Pancreas (tissue), 10 donors: ENCODE measurements around the gene POLR2B. TPM values are rescaled to one million over a fixed set of nuclear protein-coding genes. Genes with fewer than 3 reads are reported as not detected.

Source experiments
- ATAC-seq, 4 donors: fragments of 200-7000 bp; cut with Tn5 transposase; one replicate each; pipeline versions ENCODE4 v1.8.0 to v1.9.1; 2020; ENCODE audit warnings: mild to moderate bottlenecking in 4 of 4, moderate library complexity in 4 of 4
- DNase-seq, 6 donors: peaks; one replicate each; pipeline ENCODE4 v3.0.0-alpha.2; 2020
- FAIRE-seq: peaks from 2 replicates; lab custom pipeline; 2012; peaks lifted over from hg19 to GRCh38; lab: Jason Lieb, UNC
- H3K27ac ChIP-seq, 4 donors: fragments of 200-600 bp; sonication (generic); 1 replicate in 3 of 4; 2 replicates in 1 of 4; pipeline versions ENCODE4 v1.5.0 to v1.8.0; 2020
- H3K27me3 ChIP-seq, 4 donors: fragments of 200-600 bp; one replicate each; pipeline ENCODE4 v1.8.0; 2021
- H3K36me3 ChIP-seq, 3 donors: fragments of 200-600 bp; sonication (generic) in 1 of 3; one replicate each; pipeline versions ENCODE4 v1.5.0 to v1.8.0; 2020 to 2021
- H3K4me1 ChIP-seq, 3 donors: fragments of 200-600 bp; one replicate each; pipeline ENCODE4 v1.8.0; 2021
- H3K4me3 ChIP-seq, 4 donors: fragments of 200-600 bp; sonication (generic) in 2 of 4; one replicate each; pipeline versions ENCODE4 v1.5.0 to v1.8.0; 2020 to 2021
- H3K9me3 ChIP-seq, 4 donors: fragments of 200-600 bp; one replicate each; pipeline ENCODE4 v1.8.0; 2021
- CTCF ChIP-seq, 4 donors: fragments of 200-600 bp; sonication (generic) in 3 of 4; IDR thresholded peaks; one replicate each; pipeline versions ENCODE4 v1.5.0 to v1.8.0; 2021; ENCODE audit warnings: antibody characterized with exemption in 4 of 4
- WGBS, 2 donors: extraction: QIAGEN DNeasy Blood & Tissue Kit; methylation state at CpG; one replicate each; pipeline ENCODE4 v1.1.7; 2013; 5-methylcytosine and 5-hydroxymethylcytosine counted together
- intact Hi-C, 3 donors: fragments of 100-400 bp; cut with DNase I; formaldehyde crosslinking; loops; one replicate each; pipeline versions ENCODE4 v1.11.1 to v1.14.2; 2022
- polyA plus RNA-seq, 2 donors: library from polyadenylated mRNA; stranded (reverse); fragments of 200-250 nt; gene quantifications; one replicate each; pipeline ENCODE4 v1.2.3, GENCODE V29; 2013
- total RNA-seq, 6 donors: library from RNA; stranded (reverse); fragmentation: NEBNext Ultra II Directional in 4 of 6; extraction: Animal tissue kit (Norgen Biotek cat#: 25700) in 4 of 6; gene quantifications; one replicate each; pipeline versions ENCODE4 v1.2.1 to v1.2.4, GENCODE V29; 2021 to 2023
- donor health status: healthy with polysubstance abuse.
- donor health status: DM: no; HTN: no; CAD: no; lungs with moderate emphysema.
- donor health status: DM: no; HTN: no; CAD: no.
- donor health status: control.
- donor health status: control.
- donor health status: Bipolar disorder and iron deficiency.
- donor health status: DM: yes; HTN: yes; CAD: no.
- donor health status: DM: no; HTN: no; CAD: no.
- donor health status: DM: no; HTN: no; CAD: no.
- donor health status: DM: yes; HTN: yes; CAD: no.

Gene POLR2B
- total and polyA plus RNA-seq, 8 donors = 19.2 to 48.2 (median 35.2) TPM

DNA sequence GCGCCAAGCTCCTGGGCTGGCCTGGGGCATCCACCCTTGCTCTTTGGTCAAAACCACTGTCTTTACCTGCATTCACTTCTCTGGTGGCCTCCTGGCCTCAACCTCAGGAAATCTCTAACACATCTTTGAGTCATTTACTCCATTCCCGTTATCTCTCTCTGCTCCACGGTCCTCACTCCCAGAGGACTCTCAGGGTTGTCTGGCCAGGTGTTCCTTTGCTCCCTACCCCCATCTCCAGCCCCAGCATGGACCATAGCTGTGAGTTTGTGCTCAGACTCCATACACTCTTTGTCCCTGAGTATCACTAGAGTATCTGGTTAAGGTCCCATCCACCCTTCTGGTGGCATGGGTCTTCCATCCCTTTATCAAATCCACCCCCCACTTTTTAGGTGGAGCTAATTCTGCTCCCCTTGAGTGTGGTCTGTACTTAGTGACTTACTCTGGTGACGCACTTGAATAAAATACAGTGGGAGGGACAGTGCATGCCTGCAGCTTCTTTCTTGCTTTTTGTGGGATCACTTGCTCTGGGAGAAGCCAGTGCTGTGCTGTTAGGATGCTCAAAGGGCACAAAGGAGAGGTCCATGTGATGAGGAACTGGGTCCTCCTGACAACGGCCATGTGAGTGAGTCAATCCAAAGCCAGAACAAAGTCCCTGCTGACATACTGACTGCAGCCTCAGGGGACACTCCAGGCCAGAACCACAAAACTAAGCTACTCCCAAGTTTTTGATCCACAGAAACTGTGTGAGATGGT is 87.2 kb downstream of the POLR2B start:
- intact Hi-C loops = no loop called here
- ATAC-seq (peak in 1 of 4 donors; percentile 24), FAIRE-seq (no peak), DNase-seq (no peak)
- TF ChIP-seq CTCF (IDR thresholded peaks at IDR 0.05) = no peak
- H3K4me3 ChIP-seq = no peak overlapping the region
- peak overlapping the region in 1 of 4 donors; percentile 6 for H3K27ac ChIP-seq
- no peaks in the 10 kb centered on the region for H3K27me3 ChIP-seq
- no peaks in the 10 kb centered on the region for H3K9me3 ChIP-seq
- peaks cover 0 to 9% (median 7%) of the 10 kb centered on the region in 3 donors for H3K4me1 ChIP-seq
- 72 to 85% methylated on average over 5 of the region's 5 CpGs for WGBS, 2 donors
- no peaks in the 10 kb centered on the region for H3K36me3 ChIP-seq

DNA sequence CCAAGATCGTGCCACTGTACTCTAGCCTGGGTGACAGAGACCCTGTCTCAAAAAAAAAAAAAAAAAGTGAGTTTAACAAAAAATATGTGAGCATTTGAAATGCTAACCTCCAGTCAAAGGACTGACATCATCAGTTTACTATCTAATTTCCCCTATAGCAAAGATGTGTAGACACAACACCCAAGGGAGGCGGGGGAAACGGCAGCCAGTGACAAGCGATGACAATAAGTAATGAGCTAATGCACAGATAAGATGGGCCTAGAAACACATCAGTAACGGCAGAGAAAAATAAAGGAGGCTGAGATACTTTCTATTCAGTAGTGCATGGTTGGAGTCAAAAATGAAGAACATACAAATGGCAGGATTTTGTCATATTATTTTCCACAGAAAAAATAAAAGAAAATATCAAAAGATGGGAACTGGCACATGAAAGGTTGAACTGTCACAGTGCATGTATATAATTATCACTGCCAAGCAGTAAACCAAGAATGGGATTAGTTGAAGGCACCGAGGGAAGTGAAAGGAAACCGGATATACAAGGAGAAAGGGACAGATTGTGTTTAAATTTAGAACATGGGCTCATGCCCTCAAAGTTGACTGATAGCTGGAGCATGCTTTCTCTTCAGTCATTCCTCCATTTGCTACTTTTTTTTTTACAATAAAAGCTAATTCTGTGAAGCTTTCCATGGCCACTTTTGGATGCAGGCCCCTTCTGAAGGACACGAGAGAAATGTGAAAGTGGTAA is 89.7 kb downstream of the POLR2B start:
- DNase-seq (no peak), ATAC-seq (no peak), FAIRE-seq (no peak)
- Histone ChIP-seq H3K27me3 (no peaks in the 10 kb centered on the region), H3K4me1 (peaks cover 0 to 9% (median 7%) of the 10 kb centered on the region in 3 donors), H3K27ac (no peak overlapping the region), H3K4me3 (no peak overlapping the region), H3K9me3 (no peaks in the 10 kb centered on the region), H3K36me3 (no peaks in the 10 kb centered on the region)
- WGBS, 2 donors = 73 to 83% methylated on average over 8 of the region's 8 CpGs
- intact Hi-C loops = no loop called here
- no peak for TF ChIP-seq CTCF (IDR thresholded peaks at IDR 0.05)

DNA sequence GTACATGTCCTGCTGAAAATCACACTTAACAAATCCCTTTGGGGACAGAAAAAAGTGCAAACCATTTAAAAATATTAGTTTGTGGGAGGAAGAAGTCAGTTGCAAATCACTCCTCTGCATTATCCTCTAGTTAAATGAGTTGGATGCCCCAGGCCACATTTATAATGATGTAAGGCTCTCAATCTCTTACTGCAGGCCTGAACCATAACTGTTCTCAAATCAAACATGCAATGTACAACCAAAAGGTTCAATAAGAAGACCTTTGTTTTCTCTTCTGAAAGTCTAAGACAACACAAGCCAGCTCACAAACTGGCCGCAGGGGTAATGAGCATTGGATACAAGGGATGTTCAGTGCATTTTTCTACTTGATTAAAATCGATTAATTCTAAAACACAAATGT is 91.8 kb downstream of the POLR2B start:
- no peaks in the 10 kb centered on the region for H3K27me3 ChIP-seq
- H3K4me3 ChIP-seq = no peak overlapping the region
- 63 to 84% methylated on average over 2 of the region's 2 CpGs for WGBS, 2 donors
- no peaks in the 10 kb centered on the region for H3K9me3 ChIP-seq
- peaks cover 0 to 5% (median 2%) of the 10 kb centered on the region in 3 donors for H3K4me1 ChIP-seq
- DNase-seq (no peak), ATAC-seq (no peak), FAIRE-seq (no peak)
- no peak overlapping the region for H3K27ac ChIP-seq
- intact Hi-C loops = no loop called here
- H3K36me3 ChIP-seq = no peaks in the 10 kb centered on the region
- TF ChIP-seq CTCF (IDR thresholded peaks at IDR 0.05) = no peak

GRCh38 chr4:57071326-57071725 is 92.6 kb downstream of the POLR2B start:
- intact Hi-C loops = no loop called here
- Histone ChIP-seq H3K36me3 (no peaks in the 10 kb centered on the region), H3K27ac (peak overlapping the region in 1 of 4 donors; percentile 10), H3K4me1 (peaks cover 0 to 5% (median 2%) of the 10 kb centered on the region in 3 donors), H3K27me3 (no peaks in the 10 kb centered on the region), H3K9me3 (no peaks in the 10 kb centered on the region), H3K4me3 (no peak overlapping the region)
- 40 to 66% methylated on average over 2 of the region's 2 CpGs for WGBS, 2 donors
- ATAC-seq (peak in 3 of 4 donors; percentile 55 to 67 (median 62)), DNase-seq (no peak), FAIRE-seq (no peak)
- TF ChIP-seq CTCF (IDR thresholded peaks at IDR 0.05) = no peak
